Glutamatergic neuron (in vitro differentiated cells): Measurements from ENCODE around the gene SCPEP1. TPM values are rescaled to one million over a fixed set of nuclear protein-coding genes. Genes with fewer than 3 reads are reported as not detected.

ENCODE experiments used
- DNase-seq: peaks from one replicate; pipeline ENCODE4 v3.0.0; 2022
- H3K27ac Mint-ChIP-seq: one replicate; pipeline ENCODE4 v1.8.0; 2020; ENCODE audit warnings: mild to moderate bottlenecking, mixed read lengths, inconsistent platforms; ENCODE audit not compliant: unreplicated experiment
- H3K27me3 Mint-ChIP-seq: one replicate; pipeline ENCODE4 v1.8.0; 2020; ENCODE audit warnings: mild to moderate bottlenecking, moderate library complexity, mixed read lengths, inconsistent platforms; ENCODE audit not compliant: unreplicated experiment
- H3K36me3 Mint-ChIP-seq: one replicate; pipeline ENCODE4 v1.8.0; 2020; ENCODE audit warnings: mild to moderate bottlenecking, mixed read lengths, inconsistent platforms; ENCODE audit not compliant: unreplicated experiment
- H3K4me1 Mint-ChIP-seq: one replicate; pipeline ENCODE4 v1.8.0; 2020; ENCODE audit warnings: mild to moderate bottlenecking, low read depth, mixed read lengths, inconsistent platforms; ENCODE audit not compliant: unreplicated experiment
- H3K4me3 Mint-ChIP-seq: one replicate; pipeline ENCODE4 v1.8.0; 2020; ENCODE audit warnings: mild to moderate bottlenecking, mixed read lengths, inconsistent platforms; ENCODE audit not compliant: unreplicated experiment
- H3K9me3 Mint-ChIP-seq: one replicate; pipeline ENCODE4 v1.8.0; 2020; ENCODE audit warnings: mild to moderate bottlenecking, moderate library complexity, mixed read lengths, inconsistent platforms; ENCODE audit not compliant: unreplicated experiment
- total RNA-seq: library from RNA; stranded (reverse); fragmentation: NEBNext Ultra II Directional; extraction: Animal tissue kit (Norgen Biotek cat#: 25700); gene quantifications from one replicate; pipeline ENCODE4 v1.2.1, GENCODE V29; 2021; ENCODE audit not compliant: unreplicated experiment
- TF ChIP-seq, protein P1 (sequence below): fragments of 200-600 bp; sonication (generic); IDR thresholded peaks from one replicate; pipeline ENCODE4 v1.5.0; 2021; ENCODE audit not compliant: partially characterized antibody, unreplicated experiment

Gene SCPEP1
- total RNA-seq, 1 donor from 2014 or later, result 46.9 TPM

DNA sequence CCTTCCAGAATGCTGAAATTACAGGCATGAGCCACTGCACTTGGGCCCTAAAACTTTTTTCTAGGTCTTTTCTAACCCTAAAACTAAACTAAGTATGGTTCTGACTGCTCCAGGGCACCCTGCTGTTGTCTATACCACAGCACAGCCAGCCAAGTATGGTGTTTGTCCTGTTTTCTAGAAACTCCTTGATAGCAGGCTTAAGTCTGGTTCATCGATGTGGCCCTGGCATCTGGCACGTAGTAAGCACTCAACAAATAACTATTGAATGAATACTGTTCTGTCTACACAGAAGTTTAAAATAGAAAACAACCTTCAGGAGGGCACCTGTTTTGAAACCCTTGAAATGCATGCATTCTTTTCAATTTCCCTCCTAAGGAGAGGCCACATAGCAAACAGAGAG, 62.6 kb downstream of the SCPEP1 start:
- Mint-ChIP-seq H3K4me3 (no peak overlapping the region), H3K9me3 (peaks cover 2% of the 10 kb centered on the region), H3K36me3 (no peaks in the 10 kb centered on the region), H3K27me3 (peaks cover 5% of the 10 kb centered on the region), H3K27ac (no peak overlapping the region), H3K4me1 (peaks cover 4% of the 10 kb centered on the region)
- TF ChIP-seq, protein P1, sequence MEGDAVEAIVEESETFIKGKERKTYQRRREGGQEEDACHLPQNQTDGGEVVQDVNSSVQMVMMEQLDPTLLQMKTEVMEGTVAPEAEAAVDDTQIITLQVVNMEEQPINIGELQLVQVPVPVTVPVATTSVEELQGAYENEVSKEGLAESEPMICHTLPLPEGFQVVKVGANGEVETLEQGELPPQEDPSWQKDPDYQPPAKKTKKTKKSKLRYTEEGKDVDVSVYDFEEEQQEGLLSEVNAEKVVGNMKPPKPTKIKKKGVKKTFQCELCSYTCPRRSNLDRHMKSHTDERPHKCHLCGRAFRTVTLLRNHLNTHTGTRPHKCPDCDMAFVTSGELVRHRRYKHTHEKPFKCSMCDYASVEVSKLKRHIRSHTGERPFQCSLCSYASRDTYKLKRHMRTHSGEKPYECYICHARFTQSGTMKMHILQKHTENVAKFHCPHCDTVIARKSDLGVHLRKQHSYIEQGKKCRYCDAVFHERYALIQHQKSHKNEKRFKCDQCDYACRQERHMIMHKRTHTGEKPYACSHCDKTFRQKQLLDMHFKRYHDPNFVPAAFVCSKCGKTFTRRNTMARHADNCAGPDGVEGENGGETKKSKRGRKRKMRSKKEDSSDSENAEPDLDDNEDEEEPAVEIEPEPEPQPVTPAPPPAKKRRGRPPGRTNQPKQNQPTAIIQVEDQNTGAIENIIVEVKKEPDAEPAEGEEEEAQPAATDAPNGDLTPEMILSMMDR, result no peak
- no peak for DNase-seq

DNA sequence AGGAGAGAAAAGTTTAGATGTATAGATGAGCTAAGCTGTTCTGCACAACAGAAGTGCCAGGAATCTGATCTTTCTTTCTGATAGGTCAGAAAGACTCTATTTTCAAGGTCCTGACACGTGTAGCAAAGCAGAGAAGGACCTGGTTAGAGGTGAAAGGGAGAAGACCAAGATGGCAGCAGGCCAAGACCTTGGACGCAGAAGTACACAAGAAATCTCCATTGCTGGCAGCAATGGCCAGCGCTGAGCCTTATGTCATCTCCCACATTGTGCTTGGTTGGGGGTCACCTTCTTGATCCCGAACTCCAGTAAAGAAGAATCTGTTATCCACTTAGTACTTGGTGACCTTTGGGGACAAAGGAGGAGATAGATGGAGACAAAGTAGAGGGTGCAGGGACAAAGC, 65.3 kb downstream of the SCPEP1 start:
- Mint-ChIP-seq H3K27me3 (peaks cover 5% of the 10 kb centered on the region), H3K4me1 (no peaks in the 10 kb centered on the region), H3K9me3 (peaks cover 2% of the 10 kb centered on the region), H3K27ac (no peak overlapping the region), H3K4me3 (no peak overlapping the region), H3K36me3 (no peaks in the 10 kb centered on the region)
- TF ChIP-seq, protein P1, result no peak
- DNase-seq, result no peak

DNA sequence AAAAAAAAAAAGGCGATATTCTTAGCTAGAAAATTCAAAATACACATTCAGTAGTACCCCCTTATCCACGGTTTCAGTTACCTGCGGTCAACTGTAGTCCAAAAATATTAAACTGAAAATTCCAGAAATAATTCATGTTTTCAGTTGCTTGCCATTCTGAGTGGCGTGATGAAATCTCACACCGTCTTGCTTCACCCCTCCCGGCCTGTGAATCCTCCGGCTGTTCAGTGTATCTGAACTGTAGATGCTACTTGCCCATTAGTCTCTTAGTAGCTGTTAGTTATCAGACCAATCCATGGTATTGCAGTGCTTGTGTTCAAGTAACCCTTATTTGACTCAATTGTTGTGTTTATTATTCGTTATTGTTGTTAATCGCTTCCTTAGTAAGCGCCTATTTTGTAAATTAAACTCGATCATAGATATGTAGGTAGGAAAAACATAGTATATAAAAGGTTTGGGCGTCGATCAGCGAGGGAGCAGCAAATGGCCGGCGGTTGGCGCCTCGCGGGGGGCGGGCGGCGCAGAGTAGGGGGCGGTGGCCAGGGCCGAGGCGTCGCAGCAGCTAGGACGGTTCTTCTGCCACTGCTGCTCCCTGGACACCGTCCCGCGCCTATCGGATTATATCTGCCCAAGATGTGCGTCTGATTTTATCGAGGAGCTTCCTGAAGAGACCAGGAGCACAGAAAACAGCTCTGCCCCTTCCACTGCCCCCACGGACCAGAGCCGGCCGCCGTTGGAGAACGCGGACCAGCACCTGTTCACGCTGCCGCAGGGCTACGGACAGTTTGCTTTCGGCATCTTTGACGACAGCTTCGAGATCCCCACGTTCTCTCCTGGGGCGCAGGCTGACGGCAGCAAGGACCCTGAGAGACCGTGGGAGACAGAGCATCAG, 67.3 kb downstream of the SCPEP1 start:
- peaks cover 2% of the 10 kb centered on the region for H3K9me3 Mint-ChIP-seq
- no peak for DNase-seq
- TF ChIP-seq, protein P1, result no peak
- peaks cover 3% of the 10 kb centered on the region for H3K27me3 Mint-ChIP-seq
- H3K27ac Mint-ChIP-seq, result no peak overlapping the region
- no peaks in the 10 kb centered on the region for H3K4me1 Mint-ChIP-seq
- H3K36me3 Mint-ChIP-seq, result no peaks in the 10 kb centered on the region
- no peak overlapping the region for H3K4me3 Mint-ChIP-seq

DNA sequence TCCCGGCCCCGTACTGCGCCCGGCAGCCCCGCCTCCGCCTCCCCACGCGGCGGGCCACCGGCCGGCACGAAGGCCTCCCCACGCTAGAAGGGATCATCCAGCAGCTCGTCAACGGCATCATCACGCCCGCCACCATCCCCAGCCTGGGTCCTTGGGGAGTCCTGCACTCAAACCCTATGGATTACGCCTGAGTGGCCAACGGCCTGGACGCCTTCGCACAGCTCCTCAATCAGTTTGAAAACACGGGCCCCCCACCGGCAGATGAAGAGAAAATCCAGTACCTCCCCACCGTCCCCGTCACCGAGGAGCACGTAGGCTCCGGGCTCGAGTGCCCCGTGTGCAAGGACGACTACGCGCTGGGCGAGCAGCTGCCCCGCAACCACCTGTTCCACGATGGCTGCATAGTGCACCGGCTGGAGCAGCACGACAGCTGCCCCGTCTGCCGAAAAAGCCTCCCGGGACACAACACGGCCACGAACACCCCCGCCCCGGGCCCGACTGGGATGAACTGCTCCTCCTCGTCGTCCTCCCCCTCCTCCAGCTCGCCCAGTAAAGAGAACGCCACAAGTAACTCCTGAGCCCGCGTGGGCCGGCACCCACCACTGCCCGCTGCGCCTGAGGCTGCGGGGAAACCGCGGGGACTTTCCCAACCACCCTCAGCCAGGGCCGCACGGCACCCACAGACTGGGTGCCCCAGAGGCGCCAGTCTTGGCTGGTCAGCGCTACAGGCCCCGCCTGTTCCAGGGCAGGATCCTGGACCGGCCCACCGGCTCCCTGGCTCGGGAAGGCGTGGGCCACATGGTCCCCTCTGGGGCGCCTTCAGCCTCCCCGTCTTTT, 68.2 kb downstream of the SCPEP1 start:
- H3K4me1 Mint-ChIP-seq, result no peaks in the 10 kb centered on the region
- H3K9me3 Mint-ChIP-seq, result peaks cover 2% of the 10 kb centered on the region
- H3K27ac Mint-ChIP-seq, result peak overlapping the region; percentile 22
- TF ChIP-seq, protein P1, result no peak
- H3K4me3 Mint-ChIP-seq, result no peak overlapping the region
- peaks cover 3% of the 10 kb centered on the region for H3K27me3 Mint-ChIP-seq
- peak; percentile 58 for DNase-seq
- H3K36me3 Mint-ChIP-seq, result no peaks in the 10 kb centered on the region
